HG03520 (cell line): ENCODE measurements around the gene LINC00237.

Source experiments
- ATAC-seq: cut with Tn5 transposase; IDR thresholded peaks from one replicate; pipeline ENCODE4 v1.9.1; 2021; ENCODE audit warnings: mild to moderate bottlenecking, moderate library complexity; ENCODE audit not compliant: unreplicated experiment

The LINC00237 gene

DNA sequence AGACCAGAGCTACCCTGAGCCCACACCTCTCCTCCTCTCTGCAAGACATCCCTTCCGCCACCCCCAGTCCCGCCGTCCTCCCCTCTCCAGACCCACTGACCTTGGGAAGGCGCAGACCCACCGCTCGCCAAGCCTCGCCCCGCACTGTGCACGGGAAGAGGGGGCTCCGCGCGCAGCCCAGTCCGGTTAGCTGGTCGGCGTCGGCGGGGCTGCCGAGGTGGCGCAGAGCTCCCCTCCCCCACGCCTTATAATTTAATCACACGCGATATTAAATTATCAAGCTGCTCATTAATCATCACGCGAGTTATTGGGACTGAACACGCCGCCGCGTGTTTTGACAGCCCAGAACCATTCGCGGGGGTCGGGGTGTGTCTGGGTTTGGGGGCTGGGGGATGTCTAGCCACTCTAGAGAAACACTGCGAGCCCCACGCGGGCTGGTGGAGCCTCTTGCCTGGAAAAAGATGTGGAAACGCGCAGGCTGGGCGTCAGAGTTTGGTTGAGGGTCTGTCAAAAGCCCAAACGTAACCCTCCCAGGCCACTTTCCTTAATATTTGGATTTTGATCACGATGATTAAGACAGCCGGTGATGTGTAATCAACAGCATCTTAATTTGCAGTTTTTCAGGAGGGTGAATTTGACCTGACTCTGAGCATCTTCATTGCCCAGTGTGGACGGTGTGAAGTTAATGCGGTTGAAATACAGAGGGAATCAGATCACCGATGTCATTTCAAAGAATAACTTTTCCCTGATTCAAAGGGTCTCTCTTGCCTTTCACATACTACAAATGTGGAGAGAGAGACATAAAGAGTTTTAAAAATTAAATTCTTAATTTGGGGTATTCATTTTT lies at the start of gene LINC00237:
TSS of gene LINC00237 (minus strand) at position 188 of the 847 bp plus-strand sequence.
- no peak for ATAC-seq

DNA sequence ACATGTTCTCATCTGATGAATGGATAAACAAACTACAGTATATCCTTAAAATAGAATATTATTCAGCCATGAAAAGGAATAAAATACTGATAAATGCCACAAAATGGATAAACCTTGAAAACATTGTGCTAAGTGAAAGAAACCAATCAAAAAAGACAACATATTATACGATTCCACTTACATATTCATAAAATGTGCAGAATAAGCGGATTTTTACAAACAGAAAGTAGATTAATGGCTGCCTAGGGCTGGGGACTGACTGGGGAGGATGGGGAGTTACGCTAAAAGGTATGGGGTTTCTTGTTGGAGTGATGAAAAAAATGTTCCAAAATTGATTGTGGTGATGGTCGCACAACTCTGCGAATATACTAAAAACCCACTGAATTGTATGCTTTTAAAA lies 49.1 kb upstream of the LINC00237 start:
- no peak for ATAC-seq

DNA sequence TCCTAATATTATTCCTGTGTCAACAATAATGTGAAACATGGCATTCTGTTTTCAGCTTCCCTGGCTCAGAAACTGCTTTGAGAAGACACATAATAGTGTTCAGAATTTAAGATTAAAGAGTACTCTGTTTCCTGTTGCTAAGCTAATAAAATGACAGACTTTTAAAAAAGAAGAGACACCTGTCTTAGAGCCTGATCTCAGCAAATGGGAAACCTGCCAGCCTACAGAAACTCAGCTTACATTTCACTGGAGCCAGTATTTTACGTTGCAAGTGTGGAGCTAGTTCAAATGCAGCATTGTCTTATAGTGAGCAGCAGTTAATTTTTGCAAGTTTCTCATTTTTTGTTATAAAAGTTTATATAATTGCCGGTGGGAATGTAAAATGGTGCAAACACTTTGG lies 48.5 kb upstream of the LINC00237 start:
- no peak for ATAC-seq

DNA sequence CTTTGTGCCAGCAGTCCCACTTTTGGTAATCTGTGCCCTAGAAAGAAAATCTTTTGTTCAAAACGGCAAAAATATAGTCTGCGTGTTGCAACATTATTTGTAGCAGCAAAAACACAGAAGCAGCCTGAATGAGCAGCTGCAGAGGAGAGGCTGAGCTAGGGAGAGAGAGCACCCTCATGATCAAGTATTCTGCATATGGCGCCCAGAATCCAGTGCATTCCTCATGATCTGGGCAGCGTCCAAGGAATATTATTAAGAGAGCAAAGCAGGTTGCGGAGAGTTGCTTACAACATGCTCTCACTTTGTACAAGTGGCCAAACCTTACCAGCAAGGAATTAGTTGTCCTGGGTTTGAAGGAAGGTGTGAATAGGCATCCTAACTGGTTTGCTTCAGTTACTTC lies 45.6 kb upstream of the LINC00237 start:
- ATAC-seq, result no peak

DNA sequence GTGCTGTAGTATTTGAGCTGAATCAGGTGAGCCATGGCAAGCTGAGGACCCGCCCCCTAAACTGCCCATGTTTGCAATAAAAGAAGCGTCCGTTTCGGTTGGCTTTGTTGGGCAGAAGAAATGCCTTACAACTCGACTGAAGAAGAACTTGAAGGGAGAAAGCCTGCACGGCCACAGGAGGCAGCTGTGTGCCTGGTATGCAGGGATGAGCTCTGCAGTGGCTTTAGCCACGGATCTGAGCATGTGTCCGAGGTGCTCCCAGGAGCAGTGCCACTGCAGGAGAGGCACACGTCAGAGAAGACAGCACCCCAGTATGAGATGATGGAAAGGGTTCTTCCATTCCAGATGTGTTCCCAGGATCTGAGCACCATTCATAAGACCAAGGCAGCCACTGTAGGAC lies 43.2 kb upstream of the LINC00237 start:
- no peak for ATAC-seq

DNA sequence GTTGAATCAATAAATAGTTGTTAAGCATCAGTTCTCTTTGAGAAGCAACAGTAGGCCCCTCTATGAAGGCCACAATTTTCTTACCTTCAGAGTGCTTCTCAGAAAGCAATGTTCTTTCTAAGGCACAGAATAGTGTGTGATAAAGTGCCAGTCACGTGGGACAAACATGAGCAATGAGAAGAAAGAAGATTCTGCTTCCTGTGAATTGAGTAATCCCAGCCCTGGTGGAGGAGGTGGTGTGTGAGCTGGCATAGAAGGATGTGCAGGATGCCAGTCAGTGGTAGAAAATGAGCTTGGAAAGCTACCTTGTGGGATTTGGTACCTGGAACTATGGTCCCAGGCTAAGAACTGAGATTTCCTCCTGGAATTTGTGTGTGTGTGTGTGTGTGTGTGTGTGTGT lies 41.4 kb upstream of the LINC00237 start:
- ATAC-seq, result no peak

DNA sequence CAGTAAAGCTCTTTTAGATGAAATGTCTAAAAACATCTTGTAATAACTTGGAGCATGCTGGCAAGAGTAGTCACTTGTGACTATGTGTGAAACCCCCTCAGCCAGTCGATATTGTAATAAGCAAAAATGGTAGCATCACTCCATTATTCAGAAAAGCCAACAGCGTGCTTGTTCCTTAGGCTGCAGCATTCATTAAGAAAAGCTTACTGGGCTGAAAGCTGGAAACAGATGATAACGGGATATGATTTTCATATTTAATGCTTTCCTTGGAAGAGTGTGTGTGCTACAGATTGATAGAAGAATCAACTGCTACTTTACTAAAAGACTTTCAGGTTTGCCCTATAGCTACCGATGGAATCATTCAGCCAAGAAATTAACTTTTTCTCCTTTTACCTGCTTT lies 40.1 kb upstream of the LINC00237 start:
- no peak for ATAC-seq

DNA sequence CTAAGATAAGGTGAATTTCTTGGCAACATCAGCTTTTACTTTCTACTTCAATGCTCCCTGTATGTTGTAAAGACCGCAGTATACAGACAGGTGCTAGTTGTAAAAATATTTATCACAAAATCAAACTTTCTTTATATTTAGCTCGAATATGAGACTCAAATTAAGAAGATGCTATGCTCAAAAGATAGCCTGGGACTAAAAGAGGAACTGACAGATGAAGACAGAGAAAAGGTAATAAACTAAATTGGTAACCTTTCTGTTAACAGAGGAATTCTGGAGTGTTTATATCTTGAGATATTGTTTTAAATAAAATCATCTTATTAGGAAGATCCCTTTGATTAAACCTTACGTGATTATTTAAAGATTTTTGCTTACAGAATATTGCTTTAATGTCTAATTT lies 39.3 kb upstream of the LINC00237 start:
- ATAC-seq, result no peak

DNA sequence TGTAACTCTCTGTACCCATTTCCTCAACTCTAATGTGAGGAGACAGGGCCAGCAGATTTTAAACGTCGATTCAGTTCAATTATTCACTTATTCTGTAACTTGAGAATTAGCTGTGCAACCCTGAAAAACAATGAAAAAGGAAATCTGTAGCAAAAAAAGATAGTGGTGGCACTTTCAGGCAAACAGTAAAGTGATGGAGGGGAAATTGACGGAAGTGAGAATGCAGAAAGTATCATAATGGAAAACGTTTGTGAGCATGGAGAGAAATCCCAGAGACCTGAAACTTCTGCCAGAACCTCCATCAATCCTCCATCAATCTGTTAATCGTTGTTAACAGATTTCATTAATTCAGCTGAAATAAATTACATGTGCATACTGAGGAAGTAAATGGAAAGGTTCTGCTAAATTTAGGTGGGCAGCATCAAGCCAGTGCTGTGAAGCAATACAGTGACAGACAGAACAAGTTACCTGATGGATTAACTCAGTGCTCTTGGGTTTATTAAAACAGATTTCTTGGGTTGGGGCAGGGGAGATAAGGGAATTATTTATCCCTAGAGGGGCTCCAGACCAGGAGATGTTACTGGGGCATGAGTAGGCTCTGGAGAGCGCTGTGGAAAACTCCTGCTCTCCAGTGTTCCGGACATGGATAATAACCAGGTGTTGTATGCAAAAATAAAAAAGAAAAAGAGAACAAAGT lies 37.2 kb upstream of the LINC00237 start:
- ATAC-seq, result no peak

DNA sequence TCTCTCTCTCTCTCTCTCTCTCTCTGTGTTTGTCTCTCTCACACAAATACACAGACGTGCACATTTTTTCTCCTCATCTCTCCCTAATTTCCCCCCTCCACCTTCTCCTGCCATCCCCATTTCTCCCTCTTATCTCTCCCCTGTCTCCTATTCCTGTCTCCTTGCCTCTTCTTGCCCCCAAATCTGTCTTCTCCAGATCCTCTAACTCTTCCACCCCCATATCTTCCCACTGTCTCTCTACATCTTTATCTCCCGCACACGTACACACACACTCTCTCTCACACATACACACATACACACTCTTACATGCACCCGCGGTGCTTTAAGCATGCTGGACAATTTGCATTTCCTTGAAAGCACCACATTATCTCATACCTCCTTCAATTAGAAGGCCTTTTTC lies 35.7 kb upstream of the LINC00237 start:
- ATAC-seq, result no peak

DNA sequence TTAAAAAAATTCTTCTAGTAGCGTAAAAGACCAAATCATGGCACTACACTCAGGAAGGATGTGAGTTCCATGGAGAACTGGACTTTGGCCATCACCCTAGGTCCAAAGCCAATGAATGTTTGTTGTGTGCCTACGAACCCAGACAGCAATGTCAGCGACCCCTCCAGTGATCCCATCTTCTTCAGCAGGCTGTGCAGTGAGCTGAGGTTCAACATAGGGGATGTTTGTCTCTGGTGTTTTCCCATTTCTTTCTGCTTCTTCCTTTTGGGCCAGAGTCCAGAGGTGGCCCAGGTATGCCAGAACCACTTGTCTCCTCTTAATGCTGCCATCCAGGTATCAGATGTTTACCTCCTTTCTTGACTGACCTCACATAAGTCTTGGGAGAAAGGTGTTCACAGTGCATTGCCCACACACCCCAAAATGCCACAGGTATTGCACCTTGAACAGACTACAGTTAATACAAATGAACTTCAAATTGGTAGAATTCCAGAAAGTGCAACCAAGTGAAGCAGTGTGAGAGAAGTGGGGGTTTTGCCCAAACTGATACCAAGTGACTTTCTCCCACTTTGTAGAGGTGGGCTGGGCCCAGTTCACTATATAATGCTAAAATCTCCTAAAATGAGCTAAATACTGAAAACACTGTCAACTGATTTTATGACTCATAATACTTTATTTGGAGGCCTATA lies 33.9 kb upstream of the LINC00237 start:
- ATAC-seq, result no peak

DNA sequence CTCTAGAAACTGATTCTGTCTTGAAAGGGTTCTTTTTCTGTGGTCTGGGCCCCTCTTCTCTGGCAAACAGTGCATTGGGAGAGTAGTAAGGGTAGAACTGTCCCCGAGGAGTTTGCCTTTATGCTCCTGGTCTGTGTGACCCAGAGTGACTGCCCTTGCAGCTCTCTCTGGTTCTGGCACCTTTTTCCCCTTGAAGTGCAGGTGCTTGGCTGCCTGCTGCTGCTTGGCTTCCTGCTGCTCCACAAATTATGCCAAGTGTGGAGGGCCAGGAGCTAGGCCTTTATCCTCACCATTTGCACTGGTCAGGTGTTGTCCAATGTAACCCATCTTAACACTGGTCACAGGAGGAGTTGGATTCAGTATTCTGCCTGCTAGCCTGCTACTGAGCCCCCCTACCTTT lies 30.9 kb upstream of the LINC00237 start:
- no peak for ATAC-seq

DNA sequence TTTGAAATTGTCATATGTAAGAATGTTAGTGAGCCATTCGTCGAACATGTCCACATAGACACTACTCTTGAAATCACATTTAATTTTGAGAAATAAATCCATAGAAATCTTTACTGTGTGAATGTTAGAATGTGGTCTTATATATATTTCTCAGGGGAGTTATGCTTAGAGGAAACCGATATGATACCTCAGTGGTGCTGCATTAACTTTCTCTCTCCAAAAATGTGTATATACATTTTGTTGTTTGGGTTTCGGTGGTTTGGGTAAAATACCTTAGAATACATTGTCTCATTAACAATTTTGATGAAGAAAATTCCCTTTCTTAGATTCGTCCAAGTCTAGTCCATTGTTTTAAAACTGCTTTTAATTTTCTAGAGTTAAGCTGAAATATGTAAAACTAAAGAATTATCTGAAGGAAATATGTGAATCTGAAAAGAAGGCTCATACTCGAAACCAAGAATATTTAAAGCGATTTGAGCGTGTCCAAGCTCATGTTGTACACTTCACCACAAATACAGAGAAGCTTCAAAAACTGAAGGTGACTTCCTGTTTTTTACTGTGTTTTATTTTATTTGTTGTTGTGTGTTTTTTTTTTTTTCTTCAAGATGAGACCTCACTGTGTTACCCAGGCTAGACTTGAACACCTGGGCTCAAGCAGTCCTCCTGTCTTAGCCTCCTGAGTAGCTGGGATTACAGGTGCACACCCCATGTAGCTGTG lies 30.0 kb upstream of the LINC00237 start:
- ATAC-seq, result no peak

DNA sequence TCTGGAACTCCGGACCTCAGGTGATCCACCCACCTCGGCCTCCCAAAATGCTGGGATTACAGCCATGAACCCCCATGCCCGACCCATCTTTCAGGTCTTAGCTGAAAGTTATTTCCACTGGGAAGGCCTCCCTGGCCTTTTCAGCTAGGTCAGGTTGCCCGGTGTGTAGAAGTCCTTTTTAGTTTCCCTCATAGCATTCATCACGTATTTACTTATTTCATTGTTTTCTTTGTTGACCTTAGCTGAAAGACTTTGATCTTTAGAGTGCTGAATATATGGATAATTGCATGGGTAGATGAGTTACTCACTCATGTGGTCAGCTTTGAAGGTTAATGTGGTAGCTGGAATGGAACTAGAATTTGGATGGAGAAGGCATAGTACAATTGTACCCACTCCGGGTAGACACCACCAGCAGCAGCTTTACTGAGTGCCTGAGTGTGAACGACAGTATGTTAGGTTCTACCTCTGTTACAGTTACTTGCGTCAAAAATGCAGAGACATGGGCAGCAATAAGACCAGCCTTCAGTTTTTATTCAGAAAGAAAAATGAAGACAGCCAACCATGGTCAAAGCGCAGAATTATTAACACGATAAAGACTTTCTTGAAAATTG lies 28.8 kb upstream of the LINC00237 start:
- ATAC-seq, result no peak

DNA sequence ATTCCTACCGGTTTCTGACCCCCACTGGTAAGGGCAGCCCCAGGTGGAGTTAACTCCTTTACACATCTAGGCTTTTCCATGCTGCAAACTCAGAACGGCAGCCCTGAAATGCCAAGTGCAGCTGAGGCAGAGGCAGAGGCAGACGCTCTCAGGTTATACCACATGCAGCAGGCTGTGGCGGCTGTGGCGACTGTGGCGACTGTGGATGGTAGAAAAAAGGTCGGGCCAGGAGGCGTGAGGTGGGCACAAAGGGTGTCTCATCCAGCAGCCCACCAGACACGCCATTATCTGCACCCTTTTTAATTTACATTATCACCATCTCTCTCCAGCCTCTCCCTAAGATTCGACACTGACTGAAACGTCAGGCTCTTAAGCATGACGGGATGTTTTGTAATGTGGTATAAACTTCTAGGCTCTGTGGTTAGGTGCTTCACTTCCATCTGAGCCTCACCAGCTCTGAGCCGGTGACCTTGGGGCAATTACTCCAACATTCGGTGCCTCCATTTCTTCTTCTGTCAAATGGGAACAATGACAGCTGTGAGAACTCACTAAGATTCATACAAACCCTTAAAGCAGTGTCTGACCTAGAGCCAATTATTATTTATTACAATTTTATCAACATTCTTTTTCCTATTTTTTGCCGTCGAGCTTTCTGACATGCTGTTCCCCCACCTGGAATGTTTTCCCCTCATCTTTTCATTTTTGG lies 27.9 kb upstream of the LINC00237 start:
- ATAC-seq, result no peak

DNA sequence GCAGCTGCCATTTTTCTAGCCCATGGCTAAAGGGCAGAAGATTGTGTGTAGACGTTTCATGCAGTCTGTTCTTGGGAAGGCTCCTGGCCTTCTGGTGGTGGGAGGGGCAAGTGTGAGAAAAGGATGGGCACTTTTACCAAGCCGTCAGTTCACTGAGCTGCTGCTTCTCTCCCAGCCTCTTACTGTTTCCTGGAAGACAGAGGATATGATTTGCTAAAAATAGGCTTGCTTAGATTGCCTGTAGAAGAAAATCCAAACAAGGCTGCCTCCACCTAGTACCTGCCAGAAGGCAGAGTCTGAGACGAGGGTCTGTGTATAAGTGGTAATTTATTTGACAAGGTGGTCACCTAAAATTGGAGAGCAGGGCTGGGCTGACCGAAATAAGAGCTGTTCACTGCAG lies 27.2 kb upstream of the LINC00237 start:
- ATAC-seq, result no peak

DNA sequence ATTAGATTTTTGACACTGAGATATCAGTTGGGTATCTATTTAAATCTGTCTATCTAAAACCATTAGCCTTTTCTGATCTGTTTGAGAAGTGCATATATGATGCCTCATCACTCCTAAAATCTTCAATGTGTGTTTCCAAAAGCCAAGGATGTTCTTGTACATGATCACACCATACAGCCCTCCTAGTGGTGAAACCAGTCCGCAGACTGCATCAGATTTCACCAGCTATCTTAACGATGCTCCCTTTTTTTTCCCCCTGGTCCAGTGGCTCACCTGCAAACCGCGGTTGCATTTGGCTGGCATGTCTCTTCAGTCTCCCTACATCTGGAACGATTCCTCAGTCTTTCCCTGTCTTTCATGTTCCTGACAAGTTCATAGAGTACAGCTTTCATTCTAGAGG lies 23.7 kb upstream of the LINC00237 start:
- ATAC-seq, result no peak

DNA sequence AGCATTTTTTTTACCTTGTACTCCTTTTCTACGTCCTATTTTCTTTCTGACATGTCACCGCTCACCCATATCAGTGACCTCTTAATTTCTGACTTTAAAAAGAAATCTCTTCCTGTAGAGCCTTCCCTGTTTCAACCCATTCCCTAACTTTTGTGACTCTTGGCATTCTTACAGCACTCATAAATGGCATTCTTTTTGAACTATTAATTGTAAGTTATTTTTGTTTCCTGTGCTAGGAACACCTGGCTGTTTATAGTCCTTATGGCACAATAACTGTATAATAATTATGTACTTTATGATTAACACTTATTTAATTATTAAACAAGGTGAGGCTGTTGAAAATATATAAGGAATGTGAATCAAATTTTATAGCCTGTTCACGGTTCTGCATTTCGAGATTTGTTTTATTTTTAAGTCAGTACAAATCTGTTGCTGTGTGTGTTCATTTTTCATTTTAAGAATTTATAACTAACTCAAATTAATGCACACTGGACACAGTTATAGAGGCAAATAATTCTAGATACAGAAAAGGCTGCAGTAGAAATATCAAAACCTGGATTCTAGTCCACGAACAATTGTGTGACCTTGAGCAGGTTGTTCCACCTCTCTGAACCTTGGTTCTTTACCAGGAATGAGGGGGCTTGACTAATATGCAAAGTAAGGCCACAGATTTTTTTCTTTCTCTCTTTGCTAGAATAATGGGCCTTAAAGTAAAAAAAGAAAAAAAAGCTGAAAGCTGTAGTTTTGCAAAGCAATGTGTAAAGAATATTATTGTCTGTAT lies 21.2 kb upstream of the LINC00237 start:
- ATAC-seq, result no peak

DNA sequence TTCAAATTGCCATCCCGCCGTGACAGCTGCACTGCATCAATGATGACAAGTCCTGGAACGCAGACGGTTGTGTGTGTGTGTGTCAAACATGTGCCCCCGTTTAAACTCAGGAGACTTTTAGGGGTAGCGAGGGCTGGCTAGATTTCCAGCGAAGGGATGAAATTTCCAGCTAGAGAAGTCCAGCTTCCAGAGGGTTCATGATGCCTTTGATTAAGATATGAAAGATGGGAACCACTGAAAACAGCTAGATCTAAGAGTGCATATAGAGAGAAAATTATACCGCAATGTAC lies 20.4 kb upstream of the LINC00237 start:
- ATAC-seq, result no peak
